H1 (cell line): ENCODE results near the gene SEC24B. TPM values are rescaled to one million over a fixed set of nuclear protein-coding genes. Genes with fewer than 3 reads are reported as not detected.

ENCODE experiments used
- JUND ChIP-seq: IDR thresholded peaks from 2 replicates; pipeline ENCODE4 v1.6.1; 2011; ENCODE audit warnings: mild to moderate bottlenecking, improper control_type of control experiment, low read length
- KDM1A ChIP-seq: fragments of 200-600, 300-600 bp; sonication (generic); IDR thresholded peaks from 2 replicates; pipeline ENCODE4 v1.7.1; 2016; ENCODE audit warnings: mild to moderate bottlenecking, low read length, borderline replicate concordance
- KDM4A ChIP-seq: IDR thresholded peaks from one replicate; pipeline ENCODE4 v1.7.1; 2012; ENCODE audit warnings: low read depth, mild to moderate bottlenecking, moderate library complexity, low read length, inconsistent platforms; ENCODE audit not compliant: severe bottlenecking
- SP1 ChIP-seq: IDR thresholded peaks from 2 replicates; pipeline ENCODE4 v1.6.1; 2011; ENCODE audit warnings: low read depth, low read length
- SP4 ChIP-seq: IDR thresholded peaks from 2 replicates; pipeline ENCODE4 v1.6.1; 2012; ENCODE audit warnings: low read length, inconsistent platforms
- SRF ChIP-seq: IDR thresholded peaks from 2 replicates; pipeline ENCODE4 v1.6.1; 2011; ENCODE audit warnings: mild to moderate bottlenecking, low read depth, low read length, moderate library complexity
- SUZ12 ChIP-seq: fragments of 200-600 bp; sonication (generic); IDR thresholded peaks from 2 replicates; pipeline ENCODE4 v1.6.1; 2012; ENCODE audit warnings: mild to moderate bottlenecking, inconsistent platforms, low read length, moderate library complexity, mixed read lengths
- polyA plus RNA-seq, 7 experiments: library from polyadenylated mRNA; depleted of rRNA in 3 of 7; stranded (reverse) in 5 of 7; unstranded in 2 of 7; fragments of >200 nt in 5 of 7; fragments of 200-250 nt in 2 of 7; gene quantifications; 1 replicate in 5 of 7; 2 replicates in 1 of 7; 4 replicates in 1 of 7; pipeline versions ENCODE4 v1.2.1 to v1.2.3, GENCODE V29; 2011 to 2013; ENCODE audit warnings: missing spikeins in 2 of 7, mixed read lengths in 2 of 7
- total RNA-seq: library from RNA; stranded (reverse); fragmentation: NEBNext Ultra II Directional; extraction: Animal tissue kit (Norgen Biotek cat#: 25700); gene quantifications from 2 replicates; pipeline ENCODE4 v1.2.1, GENCODE V29; 2021
- TF ChIP-seq, protein P1 (sequence below): fragments of 300-600 bp; sonication (generic); IDR thresholded peaks from 2 replicates; pipeline ENCODE4 v1.7.1; 2012; ENCODE audit warnings: low read length, moderate library complexity, mild to moderate bottlenecking, inconsistent platforms; ENCODE audit not compliant: insufficient replicate concordance

Gene SEC24B
- total and polyA plus RNA-seq, 2 of the 8 experiments (the other 6 are each of a cell fraction or from before 2014, with no cell fraction given), result 25.6 to 30.9 TPM

DNA sequence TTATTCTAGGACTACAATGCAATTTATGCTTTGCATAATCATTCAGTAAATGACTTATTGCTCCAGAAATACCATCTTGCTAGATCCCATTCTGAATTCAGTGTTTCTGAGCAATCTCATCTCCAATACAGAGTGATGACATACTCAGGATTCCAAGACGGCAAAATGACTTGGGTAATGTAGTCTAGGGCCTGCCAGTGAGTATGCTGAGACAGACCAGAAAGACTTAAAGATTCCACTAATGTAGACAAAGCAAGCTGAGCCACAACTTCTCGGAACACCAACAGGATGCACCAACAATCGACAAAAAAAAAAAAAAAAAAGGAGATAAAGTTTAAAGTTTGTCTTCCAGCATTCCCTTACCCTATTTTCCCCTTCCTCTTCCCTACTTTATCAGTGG is 919 bp upstream of the SEC24B start (continued):
- TF ChIP-seq, protein P1, sequence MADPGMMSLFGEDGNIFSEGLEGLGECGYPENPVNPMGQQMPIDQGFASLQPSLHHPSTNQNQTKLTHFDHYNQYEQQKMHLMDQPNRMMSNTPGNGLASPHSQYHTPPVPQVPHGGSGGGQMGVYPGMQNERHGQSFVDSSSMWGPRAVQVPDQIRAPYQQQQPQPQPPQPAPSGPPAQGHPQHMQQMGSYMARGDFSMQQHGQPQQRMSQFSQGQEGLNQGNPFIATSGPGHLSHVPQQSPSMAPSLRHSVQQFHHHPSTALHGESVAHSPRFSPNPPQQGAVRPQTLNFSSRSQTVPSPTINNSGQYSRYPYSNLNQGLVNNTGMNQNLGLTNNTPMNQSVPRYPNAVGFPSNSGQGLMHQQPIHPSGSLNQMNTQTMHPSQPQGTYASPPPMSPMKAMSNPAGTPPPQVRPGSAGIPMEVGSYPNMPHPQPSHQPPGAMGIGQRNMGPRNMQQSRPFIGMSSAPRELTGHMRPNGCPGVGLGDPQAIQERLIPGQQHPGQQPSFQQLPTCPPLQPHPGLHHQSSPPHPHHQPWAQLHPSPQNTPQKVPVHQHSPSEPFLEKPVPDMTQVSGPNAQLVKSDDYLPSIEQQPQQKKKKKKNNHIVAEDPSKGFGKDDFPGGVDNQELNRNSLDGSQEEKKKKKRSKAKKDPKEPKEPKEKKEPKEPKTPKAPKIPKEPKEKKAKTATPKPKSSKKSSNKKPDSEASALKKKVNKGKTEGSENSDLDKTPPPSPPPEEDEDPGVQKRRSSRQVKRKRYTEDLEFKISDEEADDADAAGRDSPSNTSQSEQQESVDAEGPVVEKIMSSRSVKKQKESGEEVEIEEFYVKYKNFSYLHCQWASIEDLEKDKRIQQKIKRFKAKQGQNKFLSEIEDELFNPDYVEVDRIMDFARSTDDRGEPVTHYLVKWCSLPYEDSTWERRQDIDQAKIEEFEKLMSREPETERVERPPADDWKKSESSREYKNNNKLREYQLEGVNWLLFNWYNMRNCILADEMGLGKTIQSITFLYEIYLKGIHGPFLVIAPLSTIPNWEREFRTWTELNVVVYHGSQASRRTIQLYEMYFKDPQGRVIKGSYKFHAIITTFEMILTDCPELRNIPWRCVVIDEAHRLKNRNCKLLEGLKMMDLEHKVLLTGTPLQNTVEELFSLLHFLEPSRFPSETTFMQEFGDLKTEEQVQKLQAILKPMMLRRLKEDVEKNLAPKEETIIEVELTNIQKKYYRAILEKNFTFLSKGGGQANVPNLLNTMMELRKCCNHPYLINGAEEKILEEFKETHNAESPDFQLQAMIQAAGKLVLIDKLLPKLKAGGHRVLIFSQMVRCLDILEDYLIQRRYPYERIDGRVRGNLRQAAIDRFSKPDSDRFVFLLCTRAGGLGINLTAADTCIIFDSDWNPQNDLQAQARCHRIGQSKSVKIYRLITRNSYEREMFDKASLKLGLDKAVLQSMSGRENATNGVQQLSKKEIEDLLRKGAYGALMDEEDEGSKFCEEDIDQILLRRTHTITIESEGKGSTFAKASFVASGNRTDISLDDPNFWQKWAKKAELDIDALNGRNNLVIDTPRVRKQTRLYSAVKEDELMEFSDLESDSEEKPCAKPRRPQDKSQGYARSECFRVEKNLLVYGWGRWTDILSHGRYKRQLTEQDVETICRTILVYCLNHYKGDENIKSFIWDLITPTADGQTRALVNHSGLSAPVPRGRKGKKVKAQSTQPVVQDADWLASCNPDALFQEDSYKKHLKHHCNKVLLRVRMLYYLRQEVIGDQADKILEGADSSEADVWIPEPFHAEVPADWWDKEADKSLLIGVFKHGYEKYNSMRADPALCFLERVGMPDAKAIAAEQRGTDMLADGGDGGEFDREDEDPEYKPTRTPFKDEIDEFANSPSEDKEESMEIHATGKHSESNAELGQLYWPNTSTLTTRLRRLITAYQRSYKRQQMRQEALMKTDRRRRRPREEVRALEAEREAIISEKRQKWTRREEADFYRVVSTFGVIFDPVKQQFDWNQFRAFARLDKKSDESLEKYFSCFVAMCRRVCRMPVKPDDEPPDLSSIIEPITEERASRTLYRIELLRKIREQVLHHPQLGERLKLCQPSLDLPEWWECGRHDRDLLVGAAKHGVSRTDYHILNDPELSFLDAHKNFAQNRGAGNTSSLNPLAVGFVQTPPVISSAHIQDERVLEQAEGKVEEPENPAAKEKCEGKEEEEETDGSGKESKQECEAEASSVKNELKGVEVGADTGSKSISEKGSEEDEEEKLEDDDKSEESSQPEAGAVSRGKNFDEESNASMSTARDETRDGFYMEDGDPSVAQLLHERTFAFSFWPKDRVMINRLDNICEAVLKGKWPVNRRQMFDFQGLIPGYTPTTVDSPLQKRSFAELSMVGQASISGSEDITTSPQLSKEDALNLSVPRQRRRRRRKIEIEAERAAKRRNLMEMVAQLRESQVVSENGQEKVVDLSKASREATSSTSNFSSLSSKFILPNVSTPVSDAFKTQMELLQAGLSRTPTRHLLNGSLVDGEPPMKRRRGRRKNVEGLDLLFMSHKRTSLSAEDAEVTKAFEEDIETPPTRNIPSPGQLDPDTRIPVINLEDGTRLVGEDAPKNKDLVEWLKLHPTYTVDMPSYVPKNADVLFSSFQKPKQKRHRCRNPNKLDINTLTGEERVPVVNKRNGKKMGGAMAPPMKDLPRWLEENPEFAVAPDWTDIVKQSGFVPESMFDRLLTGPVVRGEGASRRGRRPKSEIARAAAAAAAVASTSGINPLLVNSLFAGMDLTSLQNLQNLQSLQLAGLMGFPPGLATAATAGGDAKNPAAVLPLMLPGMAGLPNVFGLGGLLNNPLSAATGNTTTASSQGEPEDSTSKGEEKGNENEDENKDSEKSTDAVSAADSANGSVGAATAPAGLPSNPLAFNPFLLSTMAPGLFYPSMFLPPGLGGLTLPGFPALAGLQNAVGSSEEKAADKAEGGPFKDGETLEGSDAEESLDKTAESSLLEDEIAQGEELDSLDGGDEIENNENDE, result no peak
- no peak for TF ChIP-seq JUND
- no peak for TF ChIP-seq SUZ12
- TF ChIP-seq SP1, result no peak
- no peak for TF ChIP-seq SP4
- TF ChIP-seq KDM4A, result no peak
- TF ChIP-seq KDM1A, result no peak
- no peak for TF ChIP-seq SRF
